Measurements from ENCODE around the gene GGA1. TPM values are rescaled to one million over a fixed set of nuclear protein-coding genes. Genes with fewer than 3 reads are reported as not detected.

The GGA1 gene
- total RNA-seq, 1 donor from 2014 or later, result 36.1 TPM

DNA sequence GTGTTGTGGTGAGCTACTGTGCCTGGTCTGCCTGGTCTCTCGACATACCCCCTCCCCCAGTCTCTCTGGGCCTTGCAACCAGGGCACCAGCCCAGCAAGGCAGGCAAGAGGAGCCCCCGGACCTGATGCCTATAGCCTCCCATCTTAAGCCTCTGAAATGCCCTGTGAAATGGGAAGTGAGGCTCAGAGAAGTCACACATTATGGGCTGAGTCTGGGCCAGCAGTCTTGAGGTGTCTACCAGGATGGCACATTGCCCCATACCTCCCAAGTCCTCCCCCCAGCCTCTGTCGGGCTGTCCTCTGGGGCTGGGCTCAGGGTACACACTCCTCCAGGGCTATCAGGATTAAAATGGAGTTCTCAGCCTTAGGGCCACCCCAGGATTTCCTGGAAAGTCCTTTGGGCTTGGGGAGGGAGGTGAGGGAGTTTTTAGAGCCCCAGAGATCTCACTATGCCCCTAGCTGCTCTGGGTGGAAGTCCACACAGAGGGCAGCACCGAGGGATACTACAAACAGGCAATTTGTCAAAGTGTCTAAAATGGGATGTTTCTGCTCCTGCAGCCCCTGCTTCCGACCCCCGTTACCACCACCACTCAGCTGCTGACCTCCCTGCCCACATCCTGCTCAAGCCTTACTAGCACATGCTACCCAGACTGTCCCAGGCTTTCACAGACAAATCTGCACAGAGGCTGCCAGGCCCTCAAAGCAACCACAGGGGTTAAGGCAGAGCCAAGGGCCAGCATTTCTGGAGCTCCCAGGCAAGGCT lies 27.7 kb downstream of the GGA1 start:
- TF ChIP-seq, protein P1, sequence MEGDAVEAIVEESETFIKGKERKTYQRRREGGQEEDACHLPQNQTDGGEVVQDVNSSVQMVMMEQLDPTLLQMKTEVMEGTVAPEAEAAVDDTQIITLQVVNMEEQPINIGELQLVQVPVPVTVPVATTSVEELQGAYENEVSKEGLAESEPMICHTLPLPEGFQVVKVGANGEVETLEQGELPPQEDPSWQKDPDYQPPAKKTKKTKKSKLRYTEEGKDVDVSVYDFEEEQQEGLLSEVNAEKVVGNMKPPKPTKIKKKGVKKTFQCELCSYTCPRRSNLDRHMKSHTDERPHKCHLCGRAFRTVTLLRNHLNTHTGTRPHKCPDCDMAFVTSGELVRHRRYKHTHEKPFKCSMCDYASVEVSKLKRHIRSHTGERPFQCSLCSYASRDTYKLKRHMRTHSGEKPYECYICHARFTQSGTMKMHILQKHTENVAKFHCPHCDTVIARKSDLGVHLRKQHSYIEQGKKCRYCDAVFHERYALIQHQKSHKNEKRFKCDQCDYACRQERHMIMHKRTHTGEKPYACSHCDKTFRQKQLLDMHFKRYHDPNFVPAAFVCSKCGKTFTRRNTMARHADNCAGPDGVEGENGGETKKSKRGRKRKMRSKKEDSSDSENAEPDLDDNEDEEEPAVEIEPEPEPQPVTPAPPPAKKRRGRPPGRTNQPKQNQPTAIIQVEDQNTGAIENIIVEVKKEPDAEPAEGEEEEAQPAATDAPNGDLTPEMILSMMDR (IDR thresholded peaks at IDR 0.05; ENCODE audit: insufficient read depth, low read length, severe bottlenecking), result peak; percentile 6
- FAIRE-seq (no peak), DNase-seq (ENCODE audit: low read depth) (no peak)
- H3K4me3 ChIP-seq (ENCODE audit: low read depth, low read length), result no peak overlapping the region
- H3K27me3 ChIP-seq (ENCODE audit: control insufficient read depth, insufficient read depth, low read length), result no peaks in the 10 kb centered on the region
- H3K36me3 ChIP-seq (ENCODE audit: control insufficient read depth, insufficient read depth, low read length), result peaks cover 6% of the 10 kb centered on the region

DNA sequence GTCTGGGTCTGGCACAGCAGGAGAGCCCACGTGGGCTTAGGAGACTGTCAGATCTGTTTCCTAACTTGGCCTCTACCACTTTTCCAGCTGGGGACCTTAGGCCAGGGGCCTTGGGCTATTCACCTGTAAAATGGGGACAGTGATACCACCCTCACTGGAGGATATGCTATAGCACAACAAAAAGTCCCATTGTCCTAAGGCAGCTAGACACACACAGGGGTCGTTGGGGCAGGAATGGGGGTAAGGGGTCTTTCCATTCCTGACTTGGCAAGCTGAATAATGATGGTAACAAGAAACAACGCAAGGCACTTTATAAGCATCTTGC lies 28.3 kb downstream of the GGA1 start:
- TF ChIP-seq, protein P1 (IDR thresholded peaks at IDR 0.05; ENCODE audit: insufficient read depth, low read length, severe bottlenecking), result no peak
- H3K27me3 ChIP-seq (ENCODE audit: control insufficient read depth, insufficient read depth, low read length), result no peaks in the 10 kb centered on the region
- peaks cover 11% of the 10 kb centered on the region for H3K36me3 ChIP-seq (ENCODE audit: control insufficient read depth, insufficient read depth, low read length)
- FAIRE-seq (no peak), DNase-seq (ENCODE audit: low read depth) (no peak)
- H3K4me3 ChIP-seq (ENCODE audit: low read depth, low read length), result no peak overlapping the region

DNA sequence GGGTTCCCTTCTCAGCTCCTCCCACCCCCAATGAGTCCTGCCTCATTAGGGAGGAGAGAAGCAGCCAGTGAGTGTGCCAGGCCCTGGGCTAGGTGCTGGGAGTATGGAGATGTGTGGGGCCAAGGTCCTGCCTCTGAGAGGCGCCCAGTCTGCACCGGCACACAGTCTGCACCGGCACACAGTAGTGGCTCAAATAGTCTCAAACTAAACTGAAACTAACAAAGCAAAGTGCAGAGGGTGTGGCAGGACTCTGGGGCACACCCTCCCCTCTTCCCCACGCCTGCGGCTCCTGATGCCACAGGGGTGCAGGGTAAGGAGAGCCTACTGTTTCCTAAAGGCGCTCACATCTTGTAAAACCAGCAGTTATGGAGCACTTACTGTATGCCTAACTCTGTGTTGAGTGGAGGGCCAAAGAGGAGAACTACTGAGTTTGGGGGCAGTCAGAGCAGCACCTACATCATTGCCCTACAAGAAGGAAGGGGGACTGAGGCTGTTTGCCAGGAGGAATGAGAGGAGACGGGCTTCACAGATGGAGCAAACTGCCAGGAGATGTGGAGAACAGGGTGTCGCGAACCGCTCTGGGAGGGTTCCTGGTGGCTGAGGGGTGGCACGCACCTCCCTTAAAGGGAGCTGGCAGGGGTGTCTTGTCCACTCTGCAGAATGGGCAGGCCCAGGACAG lies 29.9 kb downstream of the GGA1 start:
- peak overlapping the region; percentile 92 for H3K4me3 ChIP-seq (ENCODE audit: low read depth, low read length)
- peak; percentile 40 for DNase-seq (ENCODE audit: low read depth)
- TF ChIP-seq, protein P1 (IDR thresholded peaks at IDR 0.05; ENCODE audit: insufficient read depth, low read length, severe bottlenecking), result no peak
- no peaks in the 10 kb centered on the region for H3K27me3 ChIP-seq (ENCODE audit: control insufficient read depth, insufficient read depth, low read length)
- peak; percentile 23 for FAIRE-seq
- peaks cover 20% of the 10 kb centered on the region for H3K36me3 ChIP-seq (ENCODE audit: control insufficient read depth, insufficient read depth, low read length)

DNA sequence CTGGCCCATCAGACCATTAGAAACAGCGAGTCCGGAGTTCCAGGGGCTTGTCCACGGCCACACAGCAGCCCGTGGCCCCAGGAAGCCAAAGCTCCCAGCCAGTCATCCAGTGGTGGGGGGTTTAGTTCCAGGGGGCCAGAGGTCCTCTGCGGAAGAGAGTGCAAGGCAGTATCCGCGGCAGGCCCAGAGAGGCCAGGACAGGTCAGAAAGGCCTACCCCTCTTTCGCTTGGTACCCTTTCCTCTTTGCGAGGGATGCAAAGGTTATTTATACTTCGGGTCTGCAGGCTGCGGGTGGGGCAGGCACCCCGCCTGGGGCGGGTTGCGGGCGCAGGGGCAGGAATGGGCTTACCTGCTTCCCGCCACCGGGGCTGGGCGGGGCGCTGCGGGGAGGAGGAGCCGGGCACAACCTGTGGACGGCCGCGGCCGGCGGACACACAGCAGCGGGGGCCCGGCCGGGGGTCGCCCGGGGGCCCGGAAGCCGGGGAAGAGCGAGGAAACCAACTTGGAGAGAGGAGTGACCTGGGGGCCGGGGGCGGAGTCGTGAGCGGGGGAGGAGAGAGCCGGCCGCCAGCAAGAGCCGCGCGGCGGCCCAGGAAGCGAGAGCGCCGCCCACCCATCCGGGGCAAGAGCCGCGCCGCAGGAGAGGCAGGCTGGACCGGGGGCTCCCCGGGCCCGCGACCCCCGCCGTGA lies 30.6 kb downstream of the GGA1 start, which contains the start of gene SH3BP1:
SH3BP1 (plus strand) TSS at position 600 of the 691 bp plus-strand sequence. CDS start 119 bp downstream, outside the sequence.
- FAIRE-seq (no peak), DNase-seq (ENCODE audit: low read depth) (no peak)
- TF ChIP-seq, protein P1 (IDR thresholded peaks at IDR 0.05; ENCODE audit: insufficient read depth, low read length, severe bottlenecking), result no peak
- Histone ChIP-seq H3K27me3 (ENCODE audit: control insufficient read depth, insufficient read depth, low read length) (no peaks in the 10 kb centered on the region), H3K4me3 (ENCODE audit: low read depth, low read length) (peak within 1 kb of the TSS; percentile 92), H3K36me3 (ENCODE audit: control insufficient read depth, insufficient read depth, low read length) (peaks cover 23% of the 10 kb centered on the region)

DNA sequence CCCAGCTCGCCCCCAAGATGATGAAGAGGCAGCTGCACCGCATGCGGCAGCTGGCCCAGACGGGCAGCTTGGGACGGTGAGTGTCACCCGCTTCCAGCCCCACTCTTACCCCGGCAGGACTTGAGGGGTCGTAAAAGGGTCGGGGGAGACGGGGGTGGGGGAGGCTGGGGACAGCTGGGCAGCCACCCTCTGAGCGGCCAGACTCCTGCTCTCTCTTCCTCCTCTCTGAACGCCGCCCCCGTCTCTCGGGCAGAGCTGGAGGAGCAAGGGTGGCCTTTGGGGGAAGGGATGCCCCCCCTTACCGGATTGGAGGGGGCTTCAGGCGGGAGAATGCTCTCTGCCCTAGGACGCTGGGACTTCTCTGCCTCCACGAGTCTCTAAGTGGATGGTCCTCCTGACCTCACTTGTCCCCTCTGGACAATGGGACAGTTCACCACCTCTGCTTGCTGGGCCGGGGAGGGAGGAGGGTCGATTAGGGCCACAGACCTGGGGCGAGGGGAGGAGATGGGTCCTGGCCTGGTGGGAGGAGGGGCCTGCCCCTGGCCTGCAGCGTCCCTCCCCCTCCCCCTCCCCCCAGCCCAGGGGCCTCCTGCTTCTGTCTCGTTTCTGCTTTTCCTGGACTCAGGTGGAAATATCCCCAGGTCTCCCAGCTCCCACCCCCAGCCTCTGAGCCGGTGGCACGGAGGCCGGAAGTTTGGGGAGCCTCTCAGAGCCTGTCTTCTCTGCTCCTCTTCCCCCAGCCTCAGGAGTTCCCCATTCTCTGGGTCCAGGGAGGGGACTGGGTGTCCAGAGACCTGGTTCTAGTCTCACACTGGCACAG lies 31.3 kb downstream of the GGA1 start:
- TF ChIP-seq, protein P1 (IDR thresholded peaks at IDR 0.05; ENCODE audit: insufficient read depth, low read length, severe bottlenecking), result no peak
- FAIRE-seq, result no peak
- DNase-seq (ENCODE audit: low read depth), result no peak

More for the DNA sequence above, 31.3 kb downstream of the GGA1 start:
- no peaks in the 10 kb centered on the region for H3K27me3 ChIP-seq (ENCODE audit: control insufficient read depth, insufficient read depth, low read length)
- H3K36me3 ChIP-seq (ENCODE audit: control insufficient read depth, insufficient read depth, low read length), result peaks cover 29% of the 10 kb centered on the region
- peak overlapping the region; percentile 92 for H3K4me3 ChIP-seq (ENCODE audit: low read depth, low read length)
